HepG2 (cell line): Measurements from ENCODE around the gene TAS2R13. TPM values are rescaled to one million over a fixed set of nuclear protein-coding genes. Genes with fewer than 3 reads are reported as not detected.

ENCODE experiments used
- CREB3 ChIP-seq: sonication (generic); formaldehyde crosslinking; IDR thresholded peaks from 2 replicates; pipeline ENCODE4 v1.5.0; 2020; ENCODE audit warnings: missing genetic modification reagents
- FOXJ3 ChIP-seq: sonication (generic); formaldehyde crosslinking; IDR thresholded peaks from 2 replicates; pipeline ENCODE4 v1.4.0; 2020; ENCODE audit warnings: missing genetic modification reagents, mild to moderate bottlenecking, borderline replicate concordance
- FOXK1 ChIP-seq: sonication (generic); formaldehyde crosslinking; IDR thresholded peaks from 2 replicates; pipeline ENCODE4 v1.4.0; 2020; ENCODE audit warnings: low read depth, missing genetic modification reagents, borderline replicate concordance
- GABPB1 ChIP-seq: IDR thresholded peaks from 2 replicates; pipeline ENCODE4 v1.6.1; 2016; ENCODE audit warnings: mild to moderate bottlenecking, missing genetic modification reagents, moderate library complexity, missing compliant biosample characterization
- GRHL1 ChIP-seq: sonication (generic); formaldehyde crosslinking; conservative IDR thresholded peaks from 2 replicates; pipeline ENCODE4 v1.8.0; 2022; ENCODE audit warnings: missing genetic modification reagents
- JUND ChIP-seq: sonication (generic); formaldehyde crosslinking; IDR thresholded peaks from 2 replicates; pipeline ENCODE4 v1.8.0; 2022; ENCODE audit warnings: mild to moderate bottlenecking, missing genetic modification reagents
- NAIF1 ChIP-seq: sonication (generic); formaldehyde crosslinking; IDR thresholded peaks from 2 replicates; pipeline ENCODE4 v1.5.0; 2020; ENCODE audit warnings: mild to moderate bottlenecking, missing genetic modification reagents, borderline replicate concordance
- NFYC ChIP-seq: IDR thresholded peaks from 2 replicates; pipeline ENCODE4 v1.6.1; 2016; ENCODE audit warnings: missing genetic modification reagents, missing compliant biosample characterization
- POLR2AphosphoS2 ChIP-seq: IDR thresholded peaks from 2 replicates; pipeline ENCODE4 v1.6.1; 2011; ENCODE audit warnings: low read depth, low read length, improper control_type of control experiment
- TEAD3 ChIP-seq: optimal IDR thresholded peaks from 2 replicates; pipeline ENCODE3; 2016; ENCODE audit warnings: borderline replicate concordance
- ZBTB20 ChIP-seq: sonication (generic); formaldehyde crosslinking; IDR thresholded peaks from 2 replicates; pipeline ENCODE4 v1.8.1; 2023; ENCODE audit warnings: missing genetic modification reagents, low read depth, mild to moderate bottlenecking, borderline replicate concordance
- ZBTB49 ChIP-seq: sonication (generic); formaldehyde crosslinking; IDR thresholded peaks from 2 replicates; pipeline ENCODE4 v1.4.0; 2020; ENCODE audit warnings: missing genetic modification reagents, borderline replicate concordance
- ZNF609 ChIP-seq: sonication (generic); formaldehyde crosslinking; IDR thresholded peaks from 2 replicates; pipeline ENCODE4 v1.4.0; 2020; ENCODE audit warnings: mild to moderate bottlenecking, missing genetic modification reagents, borderline replicate concordance
- ZNF672 ChIP-seq: sonication (generic); formaldehyde crosslinking; IDR thresholded peaks from 2 replicates; pipeline ENCODE4 v1.8.1; 2022; ENCODE audit warnings: missing genetic modification reagents
- ZSCAN29 ChIP-seq: sonication (generic); formaldehyde crosslinking; conservative IDR thresholded peaks from 2 replicates; pipeline ENCODE4 v1.4.0; 2020; ENCODE audit warnings: mild to moderate bottlenecking, missing genetic modification reagents
- polyA plus RNA-seq, 8 experiments: library from polyadenylated mRNA; depleted of rRNA in 3 of 8; stranded (reverse) in 7 of 8; unstranded in 1 of 8; fragments of >200 nt; fragmentation: Illumina TruSeq in 4 of 8; extraction: Trizol in 4 of 8; gene quantifications; 2 replicates each; pipeline versions ENCODE4 v1.2.1 to v1.2.3, GENCODE V29; 2011 to 2016; ENCODE audit warnings: low read depth in 4 of 8, missing spikeins in 1 of 8, mixed read lengths in 1 of 8; ENCODE audit not compliant: insufficient read depth in 1 of 8
- total RNA-seq, 5 experiments: library from RNA; depleted of rRNA; stranded (reverse); fragments of >200 nt; fragmentation: Illumina TruSeq; extraction: Trizol; gene quantifications; 2 replicates each; pipeline ENCODE4 v1.2.3, GENCODE V29; 2016; ENCODE audit warnings: low read depth in 1 of 5
- TF ChIP-seq, protein P1 (sequence below): sonication (generic); formaldehyde crosslinking; IDR thresholded peaks from 2 replicates; pipeline ENCODE4 v1.4.0; 2020; ENCODE audit warnings: mild to moderate bottlenecking, missing genetic modification reagents

The TAS2R13 gene
- total and polyA plus RNA-seq, 2 of the 13 experiments (the other 11 are each of a cell fraction or from before 2014, with no cell fraction given) = 0.33 to 1.3 TPM

DNA sequence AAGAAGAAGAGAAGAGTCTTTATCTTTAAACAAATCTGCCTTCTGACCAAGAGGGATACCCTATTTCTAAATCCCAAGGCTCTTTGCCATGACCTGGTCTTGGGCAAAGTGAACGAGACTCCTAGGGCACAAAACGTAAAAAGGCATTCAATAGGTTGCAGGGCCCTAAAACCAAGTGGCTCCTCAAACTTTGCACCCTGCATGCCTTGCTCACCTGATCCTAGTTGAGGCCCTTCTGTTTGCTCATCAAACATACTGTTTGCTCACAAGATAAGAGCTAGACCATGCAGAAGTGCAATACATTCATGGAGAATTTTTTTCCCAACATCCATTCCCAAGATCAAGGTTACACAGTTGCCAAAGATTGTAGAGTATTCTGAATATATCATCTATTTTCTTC is 17.4 kb downstream of the TAS2R13 start (continued):
- TF ChIP-seq, protein P1, sequence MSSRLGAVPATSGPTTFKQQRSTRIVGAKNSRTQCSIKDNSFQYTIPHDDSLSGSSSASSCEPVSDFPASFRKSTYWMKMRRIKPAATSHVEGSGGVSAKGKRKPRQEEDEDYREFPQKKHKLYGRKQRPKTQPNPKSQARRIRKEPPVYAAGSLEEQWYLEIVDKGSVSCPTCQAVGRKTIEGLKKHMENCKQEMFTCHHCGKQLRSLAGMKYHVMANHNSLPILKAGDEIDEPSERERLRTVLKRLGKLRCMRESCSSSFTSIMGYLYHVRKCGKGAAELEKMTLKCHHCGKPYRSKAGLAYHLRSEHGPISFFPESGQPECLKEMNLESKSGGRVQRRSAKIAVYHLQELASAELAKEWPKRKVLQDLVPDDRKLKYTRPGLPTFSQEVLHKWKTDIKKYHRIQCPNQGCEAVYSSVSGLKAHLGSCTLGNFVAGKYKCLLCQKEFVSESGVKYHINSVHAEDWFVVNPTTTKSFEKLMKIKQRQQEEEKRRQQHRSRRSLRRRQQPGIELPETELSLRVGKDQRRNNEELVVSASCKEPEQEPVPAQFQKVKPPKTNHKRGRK (CRISPR knock-in tag) = no peak
- TF ChIP-seq ZSCAN29 (CRISPR knock-in tag) (0 out of 2 replicates have a peak, but pooled peaks have one; percentile 31), ZNF672 (no peak), NAIF1 (CRISPR knock-in tag) (peak; percentile 52; the same call in 1 of the 2 replicates), TEAD3 (CRISPR knock-in tag) (peak; percentile 96), GRHL1 (no peak), FOXK1 (CRISPR knock-in tag) (peak; percentile 92), POLR2AphosphoS2 (no peak), GABPB1 (CRISPR knock-in tag) (0 out of 2 replicates have a peak, but pooled peaks have one; percentile 39), ZNF609 (CRISPR knock-in tag) (peak; percentile 99), ZBTB49 (no peak), JUND (CRISPR knock-in tag) (peak; percentile 42; the same call in 1 of the 2 replicates), ZBTB20 (peak; percentile 69; the same call in 1 of the 2 replicates), CREB3 (CRISPR knock-in tag) (no peak), NFYC (CRISPR knock-in tag) (0 out of 2 replicates have a peak, but pooled peaks have one; percentile 39), FOXJ3 (CRISPR knock-in tag) (peak; percentile 89; the same call in 1 of the 2 replicates)
